HepG2 (cell line): ENCODE data around the gene LILRB3. TPM values are rescaled to one million over a fixed set of nuclear protein-coding genes. Genes with fewer than 3 reads are reported as not detected.

ENCODE experiments used
- ATF4 ChIP-seq, 2 experiments: fragments of 450-650 bp in 1 of 2; sonication (generic) in 1 of 2; formaldehyde crosslinking; IDR thresholded peaks; 2 replicates each; pipeline versions ENCODE4 v1.5.0 to v1.8.0; 2020 to 2022; ENCODE audit warnings: mild to moderate bottlenecking in 1 of 2, missing genetic modification reagents in 1 of 2
- DMTF1 ChIP-seq: sonication (generic); formaldehyde crosslinking; IDR thresholded peaks from 2 replicates; pipeline ENCODE4 v1.4.0; 2020; ENCODE audit warnings: mild to moderate bottlenecking, missing genetic modification reagents
- GATAD2A ChIP-seq: IDR thresholded peaks from 2 replicates; pipeline ENCODE4 v1.6.1; 2016
- MED8 ChIP-seq: sonication (generic); formaldehyde crosslinking; IDR thresholded peaks from 2 replicates; pipeline ENCODE4 v1.8.1; 2023; ENCODE audit warnings: mild to moderate bottlenecking, missing genetic modification reagents; ENCODE audit not compliant: insufficient replicate concordance
- NAIF1 ChIP-seq: sonication (generic); formaldehyde crosslinking; IDR thresholded peaks from 2 replicates; pipeline ENCODE4 v1.5.0; 2020; ENCODE audit warnings: mild to moderate bottlenecking, missing genetic modification reagents, borderline replicate concordance
- NFYC ChIP-seq: IDR thresholded peaks from 2 replicates; pipeline ENCODE4 v1.6.1; 2016; ENCODE audit warnings: missing genetic modification reagents, missing compliant biosample characterization
- PCBP1 ChIP-seq: fragments of 200-400 bp; formaldehyde crosslinking; IDR thresholded peaks from 2 replicates; pipeline ENCODE4 v1.6.1; 2017; ENCODE audit warnings: mild to moderate bottlenecking, low read depth, low read length, borderline replicate concordance
- RBAK ChIP-seq: sonication (generic); formaldehyde crosslinking; IDR thresholded peaks from 2 replicates; pipeline ENCODE4 v1.5.1; 2020; ENCODE audit warnings: mild to moderate bottlenecking, missing genetic modification reagents
- REL ChIP-seq: sonication (generic); formaldehyde crosslinking; conservative IDR thresholded peaks from 2 replicates; pipeline ENCODE4 v1.8.0; 2022; ENCODE audit warnings: mild to moderate bottlenecking, missing genetic modification reagents, moderate library complexity
- REST ChIP-seq, 2 experiments: IDR thresholded peaks; 2 replicates each; pipeline ENCODE4 v1.6.1; 2011 to 2012; ENCODE audit warnings: low read length in 2 of 2, borderline replicate concordance in 1 of 2, low read depth in 1 of 2, mild to moderate bottlenecking in 1 of 2, moderate library complexity in 1 of 2
- TBL1XR1 ChIP-seq: fragments of 150-350 bp; IDR thresholded peaks from 2 replicates; pipeline ENCODE4 v1.6.1; 2014; ENCODE audit warnings: borderline replicate concordance, low read length; ENCODE audit not compliant: partially characterized antibody
- TEAD2 ChIP-seq: sonication (generic); formaldehyde crosslinking; IDR thresholded peaks from 2 replicates; pipeline ENCODE4 v1.9.0; 2021; ENCODE audit warnings: missing genetic modification reagents
- UBTF ChIP-seq: sonication (generic); formaldehyde crosslinking; IDR thresholded peaks from 2 replicates; pipeline ENCODE4 v1.4.0; 2020; ENCODE audit warnings: mild to moderate bottlenecking, missing genetic modification reagents
- ZBTB20 ChIP-seq: sonication (generic); formaldehyde crosslinking; IDR thresholded peaks from 2 replicates; pipeline ENCODE4 v1.8.1; 2023; ENCODE audit warnings: missing genetic modification reagents, low read depth, mild to moderate bottlenecking, borderline replicate concordance
- ZNF713 ChIP-seq: sonication (generic); formaldehyde crosslinking; IDR thresholded peaks from 2 replicates; pipeline ENCODE4 v1.4.0; 2020; ENCODE audit warnings: mild to moderate bottlenecking, missing genetic modification reagents
- polyA plus RNA-seq, 8 experiments: library from polyadenylated mRNA; depleted of rRNA in 3 of 8; stranded (reverse) in 7 of 8; unstranded in 1 of 8; fragments of >200 nt; fragmentation: Illumina TruSeq in 4 of 8; extraction: Trizol in 4 of 8; gene quantifications; 2 replicates each; pipeline versions ENCODE4 v1.2.1 to v1.2.3, GENCODE V29; 2011 to 2016; ENCODE audit warnings: low read depth in 4 of 8, missing spikeins in 1 of 8, mixed read lengths in 1 of 8; ENCODE audit not compliant: insufficient read depth in 1 of 8
- total RNA-seq, 5 experiments: library from RNA; depleted of rRNA; stranded (reverse); fragments of >200 nt; fragmentation: Illumina TruSeq; extraction: Trizol; gene quantifications; 2 replicates each; pipeline ENCODE4 v1.2.3, GENCODE V29; 2016; ENCODE audit warnings: low read depth in 1 of 5
- TF ChIP-seq, protein P1 (sequence below): sonication (generic); formaldehyde crosslinking; IDR thresholded peaks from 2 replicates; pipeline ENCODE4 v1.4.0; 2020; ENCODE audit warnings: missing genetic modification reagents

Gene LILRB3
- total and polyA plus RNA-seq, 2 of the 13 experiments (the other 11 are each of a cell fraction or from before 2014, with no cell fraction given), result 0.22 TPM; not detected in 1

DNA sequence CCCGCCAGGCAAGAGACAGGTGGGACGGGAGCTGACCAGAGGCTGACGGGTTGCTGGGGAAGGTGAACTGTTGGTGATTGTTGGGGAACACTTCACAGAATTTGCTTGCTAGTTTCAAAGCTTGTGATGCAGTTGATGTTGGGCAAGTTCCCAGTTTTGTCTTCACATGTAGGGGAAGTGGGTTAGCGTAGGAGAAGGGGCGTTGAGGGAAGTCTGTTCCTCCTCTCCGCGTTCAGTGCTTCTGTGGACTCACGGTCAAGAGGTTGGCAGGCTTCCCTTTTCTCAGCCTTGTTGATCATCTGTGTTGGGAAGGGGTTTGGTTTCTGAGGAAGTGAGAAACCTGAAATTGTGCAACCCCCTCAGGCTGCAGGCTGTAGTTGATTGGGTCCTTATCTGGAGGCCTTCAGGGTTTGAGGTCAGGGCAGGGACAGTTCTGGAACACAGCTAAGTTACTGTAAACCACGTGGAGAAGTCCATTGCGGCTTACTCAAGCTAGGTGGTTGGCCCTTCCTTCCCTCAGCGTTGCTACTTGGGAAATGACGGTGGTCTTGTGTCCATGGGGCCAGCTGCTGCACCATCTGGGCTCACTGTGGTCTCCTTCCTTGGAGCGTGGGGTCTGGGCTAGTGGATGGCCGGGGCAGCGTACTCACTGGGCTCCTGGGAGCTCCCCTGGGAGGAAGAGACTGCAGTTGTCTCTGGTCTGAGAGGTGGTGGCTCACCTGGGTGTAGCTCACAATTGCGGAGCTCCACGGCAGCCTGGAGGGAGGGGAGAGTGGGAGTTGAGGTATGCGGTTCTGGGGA, 14.6 kb downstream of the LILRB3 start (continued):
- TF ChIP-seq DMTF1 (CRISPR knock-in tag) (no peak), RBAK (no peak), MED8 (no peak), ATF4 (CRISPR knock-in tag; IDR thresholded peaks at IDR 0.05) (0 out of 4 replicates have a peak, but pooled peaks of 1 of the 2 experiments have one; percentile 8), GATAD2A (peak; percentile 46), ZBTB20 (CRISPR knock-in tag) (no peak), REST (IDR thresholded peaks at IDR 0.05; ENCODE audit: borderline replicate concordance in 1 of 2, low read depth in 1 of 2, low read length in 2 of 2) (no peak), REL (CRISPR knock-in tag) (no peak), ZNF713 (no peak), UBTF (CRISPR knock-in tag) (peak; percentile 51; the same call in 1 of the 2 replicates), PCBP1 (no peak), NFYC (CRISPR knock-in tag) (no peak), TBL1XR1 (no peak), NAIF1 (no peak), TEAD2 (CRISPR knock-in tag) (no peak)
- TF ChIP-seq, protein P1, sequence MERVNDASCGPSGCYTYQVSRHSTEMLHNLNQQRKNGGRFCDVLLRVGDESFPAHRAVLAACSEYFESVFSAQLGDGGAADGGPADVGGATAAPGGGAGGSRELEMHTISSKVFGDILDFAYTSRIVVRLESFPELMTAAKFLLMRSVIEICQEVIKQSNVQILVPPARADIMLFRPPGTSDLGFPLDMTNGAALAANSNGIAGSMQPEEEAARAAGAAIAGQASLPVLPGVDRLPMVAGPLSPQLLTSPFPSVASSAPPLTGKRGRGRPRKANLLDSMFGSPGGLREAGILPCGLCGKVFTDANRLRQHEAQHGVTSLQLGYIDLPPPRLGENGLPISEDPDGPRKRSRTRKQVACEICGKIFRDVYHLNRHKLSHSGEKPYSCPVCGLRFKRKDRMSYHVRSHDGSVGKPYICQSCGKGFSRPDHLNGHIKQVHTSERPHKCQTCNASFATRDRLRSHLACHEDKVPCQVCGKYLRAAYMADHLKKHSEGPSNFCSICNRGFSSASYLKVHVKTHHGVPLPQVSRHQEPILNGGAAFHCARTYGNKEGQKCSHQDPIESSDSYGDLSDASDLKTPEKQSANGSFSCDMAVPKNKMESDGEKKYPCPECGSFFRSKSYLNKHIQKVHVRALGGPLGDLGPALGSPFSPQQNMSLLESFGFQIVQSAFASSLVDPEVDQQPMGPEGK, result peak; percentile 34
